ENCODE results near the gene PTPRT.

The PTPRT gene

GRCh38 chr20:42118001-42118400 is 1071.7 kb downstream of the PTPRT start:
- Histone ChIP-seq H3K4me3 (ENCODE audit: low read depth in 1 of 2, low read length in 1 of 2) (no peak overlapping the region), H3K27me3 (no peaks in the 10 kb centered on the region), H3K4me1 (ENCODE audit: control insufficient read depth in 1 of 2, insufficient read depth in 1 of 2, low read depth in 1 of 2, low read length in 1 of 2) (no peaks in the 10 kb centered on the region), H3K9me3 (no peaks in the 10 kb centered on the region), H3K36me3 (no peaks in the 10 kb centered on the region), H3K27ac (no peak overlapping the region)
- TF ChIP-seq, protein P1, sequence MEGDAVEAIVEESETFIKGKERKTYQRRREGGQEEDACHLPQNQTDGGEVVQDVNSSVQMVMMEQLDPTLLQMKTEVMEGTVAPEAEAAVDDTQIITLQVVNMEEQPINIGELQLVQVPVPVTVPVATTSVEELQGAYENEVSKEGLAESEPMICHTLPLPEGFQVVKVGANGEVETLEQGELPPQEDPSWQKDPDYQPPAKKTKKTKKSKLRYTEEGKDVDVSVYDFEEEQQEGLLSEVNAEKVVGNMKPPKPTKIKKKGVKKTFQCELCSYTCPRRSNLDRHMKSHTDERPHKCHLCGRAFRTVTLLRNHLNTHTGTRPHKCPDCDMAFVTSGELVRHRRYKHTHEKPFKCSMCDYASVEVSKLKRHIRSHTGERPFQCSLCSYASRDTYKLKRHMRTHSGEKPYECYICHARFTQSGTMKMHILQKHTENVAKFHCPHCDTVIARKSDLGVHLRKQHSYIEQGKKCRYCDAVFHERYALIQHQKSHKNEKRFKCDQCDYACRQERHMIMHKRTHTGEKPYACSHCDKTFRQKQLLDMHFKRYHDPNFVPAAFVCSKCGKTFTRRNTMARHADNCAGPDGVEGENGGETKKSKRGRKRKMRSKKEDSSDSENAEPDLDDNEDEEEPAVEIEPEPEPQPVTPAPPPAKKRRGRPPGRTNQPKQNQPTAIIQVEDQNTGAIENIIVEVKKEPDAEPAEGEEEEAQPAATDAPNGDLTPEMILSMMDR (IDR thresholded peaks at IDR 0.05): no peak

DNA sequence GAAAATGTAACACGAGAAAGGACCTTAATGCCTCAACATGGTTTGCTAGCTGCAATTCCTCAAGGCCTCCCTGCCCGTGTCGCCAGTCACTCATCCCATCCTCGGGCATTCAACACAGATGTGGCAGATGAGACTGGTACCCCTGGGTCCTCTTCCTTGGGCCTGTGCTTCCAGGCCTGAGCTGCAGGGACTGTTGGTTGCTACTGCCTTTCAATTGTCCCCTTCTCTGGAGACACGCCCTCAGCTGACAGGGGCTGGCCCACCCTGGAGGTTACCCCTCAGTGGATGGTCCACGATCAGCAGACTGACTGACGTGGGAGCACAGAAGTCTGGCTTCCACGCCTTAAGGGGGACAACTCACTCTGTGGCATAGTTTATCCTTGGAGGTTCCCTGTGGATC is 1076.5 kb downstream of the PTPRT start:
- Histone ChIP-seq H3K36me3 (no peaks in the 10 kb centered on the region), H3K27ac (no peak overlapping the region), H3K27me3 (no peaks in the 10 kb centered on the region), H3K9me3 (no peaks in the 10 kb centered on the region), H3K4me3 (ENCODE audit: low read depth in 1 of 2, low read length in 1 of 2) (no peak overlapping the region), H3K4me1 (ENCODE audit: control insufficient read depth in 1 of 2, insufficient read depth in 1 of 2, low read depth in 1 of 2, low read length in 1 of 2) (no peaks in the 10 kb centered on the region)
- TF ChIP-seq, protein P1 (IDR thresholded peaks at IDR 0.05): no peak

GRCh38 chr20:42112161-42112560 is 1077.5 kb downstream of the PTPRT start:
- Histone ChIP-seq H3K4me3 (ENCODE audit: low read depth in 1 of 2, low read length in 1 of 2) (no peak overlapping the region), H3K36me3 (no peaks in the 10 kb centered on the region), H3K27ac (no peak overlapping the region), H3K27me3 (no peaks in the 10 kb centered on the region), H3K9me3 (no peaks in the 10 kb centered on the region), H3K4me1 (ENCODE audit: control insufficient read depth in 1 of 2, insufficient read depth in 1 of 2, low read depth in 1 of 2, low read length in 1 of 2) (no peaks in the 10 kb centered on the region)
- TF ChIP-seq, protein P1 (IDR thresholded peaks at IDR 0.05): no peak

GRCh38 chr20:42111349-42111748 is 1078.4 kb downstream of the PTPRT start:
- TF ChIP-seq, protein P1 (IDR thresholded peaks at IDR 0.05): no peak
- H3K9me3 ChIP-seq: no peaks in the 10 kb centered on the region
- no peaks in the 10 kb centered on the region for H3K27me3 ChIP-seq
- H3K4me1 ChIP-seq (ENCODE audit: control insufficient read depth in 1 of 2, insufficient read depth in 1 of 2, low read depth in 1 of 2, low read length in 1 of 2): no peaks in the 10 kb centered on the region
- H3K27ac ChIP-seq: no peak overlapping the region
- no peaks in the 10 kb centered on the region for H3K36me3 ChIP-seq
- no peak overlapping the region for H3K4me3 ChIP-seq (ENCODE audit: low read depth in 1 of 2, low read length in 1 of 2)

GRCh38 chr20:42110301-42110700 is 1079.4 kb downstream of the PTPRT start:
- H3K27ac ChIP-seq: no peak overlapping the region
- no peaks in the 10 kb centered on the region for H3K4me1 ChIP-seq (ENCODE audit: control insufficient read depth in 1 of 2, insufficient read depth in 1 of 2, low read depth in 1 of 2, low read length in 1 of 2)
- no peaks in the 10 kb centered on the region for H3K27me3 ChIP-seq
- TF ChIP-seq, protein P1 (IDR thresholded peaks at IDR 0.05): no peak
- H3K36me3 ChIP-seq: no peaks in the 10 kb centered on the region
- H3K9me3 ChIP-seq: no peaks in the 10 kb centered on the region
- no peak overlapping the region for H3K4me3 ChIP-seq (ENCODE audit: low read depth in 1 of 2, low read length in 1 of 2)

DNA sequence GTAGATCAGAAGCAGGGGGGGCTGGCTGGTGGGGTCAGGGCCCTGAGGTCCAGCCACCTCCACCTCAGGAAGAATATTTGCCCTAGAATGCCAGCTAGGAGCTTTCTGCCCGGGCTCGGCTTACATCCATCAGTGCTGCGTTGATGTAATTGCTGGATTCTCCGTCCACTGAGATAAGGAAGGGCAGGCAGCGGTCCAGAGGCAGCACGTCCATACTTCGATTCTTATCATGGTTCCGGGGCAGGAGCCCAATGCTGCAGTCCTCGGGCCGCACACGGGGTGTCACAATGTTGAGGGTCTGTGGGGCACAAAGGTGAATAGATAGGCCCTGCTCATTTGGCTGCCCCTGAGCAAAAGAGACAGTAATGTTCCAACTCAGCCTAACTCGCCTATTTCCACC is 1087.7 kb downstream of the PTPRT start:
- Histone ChIP-seq H3K27me3 (no peaks in the 10 kb centered on the region), H3K27ac (no peak overlapping the region), H3K4me3 (ENCODE audit: low read depth in 1 of 2, low read length in 1 of 2) (no peak overlapping the region), H3K9me3 (no peaks in the 10 kb centered on the region), H3K36me3 (no peaks in the 10 kb centered on the region), H3K4me1 (ENCODE audit: control insufficient read depth in 1 of 2, insufficient read depth in 1 of 2, low read depth in 1 of 2, low read length in 1 of 2) (no peaks in the 10 kb centered on the region)
- TF ChIP-seq, protein P1 (IDR thresholded peaks at IDR 0.05): no peak

Data from neutrophil (primary cell).